ENCODE measurements around the gene PRICKLE2.

PRICKLE2 gene

DNA sequence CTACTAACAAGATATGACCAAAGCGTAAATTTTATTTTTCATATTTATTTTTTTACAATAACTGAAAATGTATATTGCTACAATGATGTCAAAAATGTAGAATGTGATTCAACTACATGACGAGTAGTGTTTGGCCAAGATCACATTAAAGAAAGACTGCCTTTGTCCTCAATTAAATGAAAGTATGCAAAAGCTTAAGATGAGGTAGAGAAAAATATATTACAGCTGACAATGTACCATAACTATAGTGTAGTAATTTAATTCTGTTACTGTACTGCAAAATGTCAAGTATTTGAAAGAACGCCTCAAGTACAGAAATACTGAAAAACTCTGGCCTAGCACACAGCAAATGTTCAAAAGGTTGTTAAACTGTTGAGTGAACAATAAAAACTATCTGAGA lies 9.7 kb downstream of the PRICKLE2 start:
- TF ChIP-seq, protein P1, sequence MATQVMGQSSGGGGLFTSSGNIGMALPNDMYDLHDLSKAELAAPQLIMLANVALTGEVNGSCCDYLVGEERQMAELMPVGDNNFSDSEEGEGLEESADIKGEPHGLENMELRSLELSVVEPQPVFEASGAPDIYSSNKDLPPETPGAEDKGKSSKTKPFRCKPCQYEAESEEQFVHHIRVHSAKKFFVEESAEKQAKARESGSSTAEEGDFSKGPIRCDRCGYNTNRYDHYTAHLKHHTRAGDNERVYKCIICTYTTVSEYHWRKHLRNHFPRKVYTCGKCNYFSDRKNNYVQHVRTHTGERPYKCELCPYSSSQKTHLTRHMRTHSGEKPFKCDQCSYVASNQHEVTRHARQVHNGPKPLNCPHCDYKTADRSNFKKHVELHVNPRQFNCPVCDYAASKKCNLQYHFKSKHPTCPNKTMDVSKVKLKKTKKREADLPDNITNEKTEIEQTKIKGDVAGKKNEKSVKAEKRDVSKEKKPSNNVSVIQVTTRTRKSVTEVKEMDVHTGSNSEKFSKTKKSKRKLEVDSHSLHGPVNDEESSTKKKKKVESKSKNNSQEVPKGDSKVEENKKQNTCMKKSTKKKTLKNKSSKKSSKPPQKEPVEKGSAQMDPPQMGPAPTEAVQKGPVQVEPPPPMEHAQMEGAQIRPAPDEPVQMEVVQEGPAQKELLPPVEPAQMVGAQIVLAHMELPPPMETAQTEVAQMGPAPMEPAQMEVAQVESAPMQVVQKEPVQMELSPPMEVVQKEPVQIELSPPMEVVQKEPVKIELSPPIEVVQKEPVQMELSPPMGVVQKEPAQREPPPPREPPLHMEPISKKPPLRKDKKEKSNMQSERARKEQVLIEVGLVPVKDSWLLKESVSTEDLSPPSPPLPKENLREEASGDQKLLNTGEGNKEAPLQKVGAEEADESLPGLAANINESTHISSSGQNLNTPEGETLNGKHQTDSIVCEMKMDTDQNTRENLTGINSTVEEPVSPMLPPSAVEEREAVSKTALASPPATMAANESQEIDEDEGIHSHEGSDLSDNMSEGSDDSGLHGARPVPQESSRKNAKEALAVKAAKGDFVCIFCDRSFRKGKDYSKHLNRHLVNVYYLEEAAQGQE (IDR thresholded peaks at IDR 0.05; ENCODE audit: insufficient read depth in 1 of 2, low read depth in 2 of 2, low read length in 2 of 2) = no peak
- TF ChIP-seq POLR2AphosphoS5 (IDR thresholded peaks at IDR 0.05; ENCODE audit: low read depth, low read length) = no peak
- TF ChIP-seq FOXP2 (optimal IDR thresholded peaks at IDR 0.05; ENCODE audit: borderline replicate concordance, extremely low read depth, extremely low read length, insufficient read depth) = no peak
- TF ChIP-seq SIN3A (IDR thresholded peaks at IDR 0.05; ENCODE audit: borderline replicate concordance, insufficient read depth, low read length) = no peak
- TF ChIP-seq TAF1 (IDR thresholded peaks at IDR 0.05; ENCODE audit: borderline replicate concordance, insufficient read depth, low read length) = no peak

DNA sequence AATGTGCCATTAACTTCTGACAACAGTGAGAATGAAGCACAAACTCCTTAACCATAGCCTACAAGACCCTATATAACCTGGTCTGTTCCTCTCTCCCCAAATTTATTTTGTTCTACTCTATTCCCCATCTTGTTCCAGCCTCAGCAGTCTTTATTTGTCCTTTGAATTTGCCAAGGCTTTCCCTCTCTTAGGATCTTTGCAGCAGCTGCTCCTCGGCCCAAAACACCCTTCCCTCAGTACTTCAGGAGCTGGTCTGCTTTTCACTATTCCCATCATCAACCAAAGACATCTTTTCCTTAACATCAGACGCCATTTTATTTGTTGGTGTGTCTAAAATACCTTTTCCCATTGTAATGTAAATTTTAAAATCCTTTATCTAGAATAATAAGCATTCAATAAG lies 10.2 kb downstream of the PRICKLE2 start:
- TF ChIP-seq TAF1 (IDR thresholded peaks at IDR 0.05; ENCODE audit: borderline replicate concordance, insufficient read depth, low read length) (no peak), FOXP2 (optimal IDR thresholded peaks at IDR 0.05; ENCODE audit: borderline replicate concordance, extremely low read depth, extremely low read length, insufficient read depth) (no peak), SIN3A (IDR thresholded peaks at IDR 0.05; ENCODE audit: borderline replicate concordance, insufficient read depth, low read length) (no peak), POLR2AphosphoS5 (IDR thresholded peaks at IDR 0.05; ENCODE audit: low read depth, low read length) (no peak)
- TF ChIP-seq, protein P1 (IDR thresholded peaks at IDR 0.05; ENCODE audit: insufficient read depth in 1 of 2, low read depth in 2 of 2, low read length in 2 of 2) = no peak

DNA sequence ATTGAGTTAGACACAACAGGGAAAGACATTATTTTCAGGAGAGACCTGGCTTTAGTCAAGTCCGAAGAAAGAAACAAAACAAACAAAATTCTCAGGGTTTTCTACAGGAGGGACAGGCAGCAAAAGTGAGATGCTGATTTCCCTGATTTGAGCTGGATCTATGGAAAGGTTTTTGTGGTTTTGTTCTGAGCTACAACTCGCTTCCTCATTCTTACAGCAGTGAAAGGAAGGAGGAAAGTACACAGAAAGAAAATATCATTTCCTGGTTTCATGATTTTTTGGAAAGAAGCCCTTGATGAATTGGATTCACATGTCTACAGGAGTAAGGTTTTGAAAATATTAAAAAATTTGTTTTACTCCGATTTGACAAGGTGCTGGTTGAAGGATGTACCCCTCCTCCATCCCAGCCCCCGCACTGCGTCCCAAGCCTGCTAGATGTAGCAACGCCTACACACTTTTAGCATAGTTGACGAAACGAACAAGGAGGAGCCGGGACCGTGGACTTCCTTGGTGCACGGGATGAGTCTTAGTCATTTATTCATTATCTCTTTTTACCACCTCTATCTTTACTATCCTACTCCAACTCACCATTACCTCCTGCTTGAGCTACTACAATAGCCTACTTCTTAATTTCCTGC lies 10.8 kb downstream of the PRICKLE2 start:
- TF ChIP-seq POLR2AphosphoS5 (IDR thresholded peaks at IDR 0.05; ENCODE audit: low read depth, low read length) (no peak), FOXP2 (optimal IDR thresholded peaks at IDR 0.05; ENCODE audit: borderline replicate concordance, extremely low read depth, extremely low read length, insufficient read depth) (no peak), SIN3A (IDR thresholded peaks at IDR 0.05; ENCODE audit: borderline replicate concordance, insufficient read depth, low read length) (no peak; the same call in 1 of the 2 replicates), TAF1 (IDR thresholded peaks at IDR 0.05; ENCODE audit: borderline replicate concordance, insufficient read depth, low read length) (no peak)
- TF ChIP-seq, protein P1 (IDR thresholded peaks at IDR 0.05; ENCODE audit: insufficient read depth in 1 of 2, low read depth in 2 of 2, low read length in 2 of 2) = no peak

DNA sequence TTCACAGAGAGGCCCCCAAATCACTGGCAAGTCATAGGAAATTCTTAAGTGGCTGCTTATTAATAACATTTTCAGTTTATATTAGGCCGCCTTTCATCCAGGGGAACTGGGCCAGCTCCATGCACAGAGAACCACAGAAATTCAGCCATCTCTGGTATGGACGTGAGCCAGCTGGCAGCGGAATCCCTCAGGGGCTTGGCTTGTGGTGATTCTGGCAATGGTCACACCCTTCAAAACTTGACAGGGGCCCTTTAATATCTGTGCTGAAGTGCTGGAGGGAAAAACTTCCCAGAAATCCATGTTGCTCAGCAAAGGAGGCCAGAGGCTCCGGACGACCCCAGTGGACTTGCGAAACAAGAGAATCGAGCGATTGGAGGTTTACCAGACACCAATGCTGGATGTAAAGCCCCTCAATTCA lies 11.3 kb downstream of the PRICKLE2 start:
- TF ChIP-seq SIN3A (IDR thresholded peaks at IDR 0.05; ENCODE audit: borderline replicate concordance, insufficient read depth, low read length) (peak; percentile 37; the same call in 1 of the 2 replicates), POLR2AphosphoS5 (IDR thresholded peaks at IDR 0.05; ENCODE audit: low read depth, low read length) (no peak), TAF1 (IDR thresholded peaks at IDR 0.05; ENCODE audit: borderline replicate concordance, insufficient read depth, low read length) (no peak), FOXP2 (optimal IDR thresholded peaks at IDR 0.05; ENCODE audit: borderline replicate concordance, extremely low read depth, extremely low read length, insufficient read depth) (no peak)
- TF ChIP-seq, protein P1 (IDR thresholded peaks at IDR 0.05; ENCODE audit: insufficient read depth in 1 of 2, low read depth in 2 of 2, low read length in 2 of 2) = no peak

Measured in PFSK-1 (cell line).